Inflammatory macrophage (primary cell): ENCODE data around the gene BHLHE23.

ENCODE experiments used
- DNase-seq, 2 donors: peaks; one replicate each; pipeline ENCODE4 v3.0.0-alpha.2; 2020 to 2022
- total RNA-seq, 18 experiments: gene quantifications; one replicate each; lab custom pipeline; 2026; ENCODE audit warnings: mixed read lengths in 6 of 18, inconsistent platforms in 2 of 18; lab: John Stamatoyannopoulos, UW

The BHLHE23 gene
- 0 reads per million in 18 experiments for total RNA-seq

- no peak for DNase-seq
These were observed at the start of gene BHLHE23 for GRCh38 chr20:63006540-63007359. Gene BHLHE23 (minus strand): TSS chr20:63006964. CDS start chr20:63006774, 190 bp downstream.

GRCh38 chr20:63055575-63056235 lies 48.9 kb upstream of the BHLHE23 start:
- DNase-seq, result no peak

GRCh38 chr20:63054681-63055240 lies 48.0 kb upstream of the BHLHE23 start:
- no peak for DNase-seq

GRCh38 chr20:63054103-63054474 lies 47.3 kb upstream of the BHLHE23 start:
- no peak for DNase-seq

- DNase-seq, result no peak
These were observed 46.8 kb upstream of the BHLHE23 start for GRCh38 chr20:63053432-63054102.

GRCh38 chr20:63052571-63053431 lies 46.0 kb upstream of the BHLHE23 start:
- no peak for DNase-seq

- DNase-seq, result no peak
These were observed 45.1 kb upstream of the BHLHE23 start for GRCh38 chr20:63051911-63052310.

GRCh38 chr20:63051186-63051860 lies 44.6 kb upstream of the BHLHE23 start:
- no peak for DNase-seq

- DNase-seq, result no peak
These were observed 43.6 kb upstream of the BHLHE23 start for GRCh38 chr20:63050406-63050805.

- no peak for DNase-seq
These were observed 42.9 kb upstream of the BHLHE23 start for GRCh38 chr20:63049561-63050221.

GRCh38 chr20:63049191-63049518 lies 42.4 kb upstream of the BHLHE23 start:
- no peak for DNase-seq

GRCh38 chr20:63048516-63049190 lies 41.9 kb upstream of the BHLHE23 start:
- DNase-seq, result no peak

GRCh38 chr20:63047946-63048345 lies 41.2 kb upstream of the BHLHE23 start:
- DNase-seq, result no peak

GRCh38 chr20:63047267-63047666 lies 40.5 kb upstream of the BHLHE23 start:
- no peak for DNase-seq

GRCh38 chr20:63046841-63047240 lies 40.1 kb upstream of the BHLHE23 start:
- no peak for DNase-seq

GRCh38 chr20:63045991-63046390 lies 39.2 kb upstream of the BHLHE23 start:
- DNase-seq, result no peak

GRCh38 chr20:63045401-63045800 lies 38.6 kb upstream of the BHLHE23 start:
- DNase-seq, result no peak

GRCh38 chr20:63044605-63045004 lies 37.8 kb upstream of the BHLHE23 start:
- DNase-seq, result no peak

- no peak for DNase-seq
These were observed 37.4 kb upstream of the BHLHE23 start for GRCh38 chr20:63044204-63044600.
